Endothelial cell of umbilical vein (primary cell): ENCODE results near the gene JAKMIP1. TPM values are rescaled to one million over a fixed set of nuclear protein-coding genes. Genes with fewer than 3 reads are reported as not detected.

Experiments used
- BruUV-seq: library from RNA; stranded (reverse); fragments of 400-500 nt; replicated peaks from 2 replicates; lab custom pipeline; 2021; lab: Mats Ljungman, UMichigan
- CTCF ChIA-PET: fragments of 300-600, 350-600 bp; sonication (Branson Sonifier 250); formaldehyde crosslinking; loops from one replicate; lab custom pipeline; 2021; ENCODE audit warnings: antibody characterized with exemption, inconsistent platforms; lab: Charles Lee
- POLR2A ChIA-PET: fragments of 300-600, 350-600 bp; sonication (Branson Sonifier 250); formaldehyde crosslinking; loops from one replicate; lab custom pipeline; 2021; ENCODE audit warnings: antibody characterized with exemption, inconsistent platforms; lab: Charles Lee
- DNase-seq: peaks from one replicate; pipeline ENCODE4 v3.0.0-alpha.2; 2011; ENCODE audit warnings: low read depth, low spot score
- FAIRE-seq: peaks from 2 replicates; lab custom pipeline; 2011; peaks lifted over from hg19 to GRCh38; lab: Jason Lieb, UNC
- H2AFZ ChIP-seq: 2 replicates; pipeline ENCODE4 v1.6.0; 2012; ENCODE audit warnings: low read depth, low read length, control low read depth, inconsistent platforms
- H3K27ac ChIP-seq: 2 replicates; pipeline ENCODE4 v1.5.1; 2011; ENCODE audit warnings: low read depth, mild to moderate bottlenecking, control low read depth, low read length, moderate library complexity; ENCODE audit not compliant: insufficient read depth
- H3K27me3 ChIP-seq, 2 experiments: 2 replicates each; pipeline versions ENCODE4 v1.6.0 to v1.6.1; 2011; ENCODE audit warnings: low read length in 2 of 2, mixed read lengths in 1 of 2; ENCODE audit not compliant: control insufficient read depth in 2 of 2, insufficient read depth in 2 of 2
- H3K36me3 ChIP-seq, 2 experiments: 2 replicates in 1 of 2; 3 replicates in 1 of 2; pipeline ENCODE4 v1.5.1; 2011; ENCODE audit warnings: low read length in 2 of 2, mild to moderate bottlenecking in 1 of 2, moderate library complexity in 1 of 2; ENCODE audit not compliant: control insufficient read depth in 2 of 2, insufficient read depth in 2 of 2; ENCODE audit errors: extremely low read depth in 1 of 2
- H3K4me1 ChIP-seq: 3 replicates; pipeline ENCODE4 v1.5.1; 2011; ENCODE audit warnings: mild to moderate bottlenecking, low read length; ENCODE audit not compliant: control insufficient read depth, insufficient read depth; ENCODE audit errors: extremely low read depth
- H3K4me2 ChIP-seq: 2 replicates; pipeline ENCODE4 v1.6.1; 2011; ENCODE audit warnings: low read length, control low read depth, mixed read lengths; ENCODE audit not compliant: insufficient read depth
- H3K4me3 ChIP-seq, 3 experiments: fragments of 200-600 bp in 1 of 3; sonication (generic), shearing (Covaris generic) in 1 of 3; replicated peaks in 1 of 3; 2 replicates each; pipeline ENCODE4 v1.5.1; 2011 to 2016; ENCODE audit warnings: control low read depth in 3 of 3, low read length in 3 of 3, mild to moderate bottlenecking in 2 of 3, inconsistent platforms in 1 of 3, low read depth in 1 of 3, moderate library complexity in 1 of 3; ENCODE audit not compliant: insufficient read depth in 1 of 3
- H3K79me2 ChIP-seq: 2 replicates; pipeline ENCODE4 v1.6.0; 2012; ENCODE audit warnings: low read length, inconsistent platforms; ENCODE audit not compliant: control insufficient read depth, insufficient read depth
- H3K9ac ChIP-seq: replicated peaks from 2 replicates; pipeline ENCODE3; 2011; ENCODE audit warnings: low read length, control low read depth; ENCODE audit not compliant: insufficient read depth; ENCODE audit errors: extremely low read depth
- H3K9me1 ChIP-seq: replicated peaks from 3 replicates; pipeline ENCODE4 v1.6.0; 2011; ENCODE audit warnings: mild to moderate bottlenecking, low read length; ENCODE audit not compliant: control insufficient read depth, insufficient read depth; ENCODE audit errors: extremely low read depth
- H3K9me3 ChIP-seq: replicated peaks from 2 replicates; pipeline ENCODE4 v1.5.1; 2012; ENCODE audit warnings: low read length, inconsistent platforms; ENCODE audit not compliant: control insufficient read depth, insufficient read depth
- H4K20me1 ChIP-seq: replicated peaks from 2 replicates; pipeline ENCODE3; 2011; ENCODE audit warnings: mild to moderate bottlenecking, low read length; ENCODE audit not compliant: control insufficient read depth, insufficient read depth; ENCODE audit errors: extremely low read depth
- CTCF ChIP-seq, 2 donors: IDR thresholded peaks; 1 replicate in 1 of 2; 2 replicates in 1 of 2; pipeline ENCODE4 v1.5.1; 2011; ENCODE audit warnings: low read length in 2 of 2, mild to moderate bottlenecking in 2 of 2, moderate library complexity in 2 of 2, control low read depth in 1 of 2, inconsistent platforms in 1 of 2, low read depth in 1 of 2; ENCODE audit not compliant: insufficient read depth in 1 of 2; ENCODE audit errors: extremely low read depth in 1 of 2
- EZH2 ChIP-seq: IDR thresholded peaks from 2 replicates; pipeline ENCODE4 v1.6.1; 2012; ENCODE audit warnings: borderline replicate concordance, low read depth, mild to moderate bottlenecking, moderate library complexity, low read length, inconsistent platforms; ENCODE audit not compliant: severe bottlenecking
- FOS ChIP-seq: IDR thresholded peaks from 2 replicates; pipeline ENCODE4 v1.6.1; 2011; ENCODE audit warnings: mild to moderate bottlenecking, low read length, moderate library complexity, borderline replicate concordance; ENCODE audit not compliant: insufficient read depth
- GATA2 ChIP-seq: IDR thresholded peaks from 2 replicates; pipeline ENCODE4 v1.7.0; 2011; ENCODE audit warnings: low read depth, mild to moderate bottlenecking, moderate library complexity, mixed read lengths, low read length; ENCODE audit not compliant: insufficient read length, insufficient read depth
- JUN ChIP-seq: IDR thresholded peaks from 2 replicates; pipeline ENCODE4 v1.6.1; 2011; ENCODE audit warnings: borderline replicate concordance, low read depth; ENCODE audit not compliant: insufficient read length, insufficient read depth
- MAX ChIP-seq: IDR thresholded peaks from 2 replicates; pipeline ENCODE4 v1.6.1; 2011; ENCODE audit not compliant: insufficient read depth, insufficient read length
- MYC ChIP-seq: IDR thresholded peaks from one replicate; pipeline ENCODE4 v1.6.1; 2011; ENCODE audit warnings: mild to moderate bottlenecking, low read depth, low read length
- POLR2A ChIP-seq: IDR thresholded peaks from 2 replicates; pipeline ENCODE4 v1.6.1; 2012; ENCODE audit warnings: low read depth, mild to moderate bottlenecking, control low read depth, low read length
- POLR2AphosphoS5 ChIP-seq: IDR thresholded peaks from 2 replicates; pipeline ENCODE4 v1.6.1; 2012; ENCODE audit warnings: low read depth, mild to moderate bottlenecking, control low read depth, low read length, moderate library complexity; ENCODE audit not compliant: insufficient read depth
- dilution Hi-C: fragments of 300-500 bp; cut with MboI; formaldehyde crosslinking; loops from one replicate; pipeline ENCODE4 v1.15.0; 2019; ENCODE audit warnings: low sequenced_read_pairs; ENCODE audit not compliant: extremely low pct_ligation_motif_present
- intact Hi-C: fragments of 100-400 bp; cut with micrococcal nuclease; formaldehyde crosslinking; loops from one replicate; pipeline ENCODE4 v1.10.0; 2022
- polyA plus RNA-seq, 4 experiments: library from polyadenylated mRNA; depleted of rRNA in 3 of 4; stranded (reverse) in 3 of 4; unstranded in 1 of 4; fragments of >200 nt; gene quantifications; 2 replicates each; pipeline versions ENCODE4 v1.2.1 to v1.2.3, GENCODE V29; 2011 to 2012; ENCODE audit warnings: missing spikeins in 1 of 4
- total RNA-seq: library from RNA; stranded (reverse); gene quantifications from 2 replicates; pipeline ENCODE4 v1.2.3, GENCODE V29; 2021

JAKMIP1 gene
- total and polyA plus RNA-seq, 2 donors (not counting 3 experiments of a cell fraction or from before 2014, with no cell fraction given), result not detected

GRCh38 chr4:6063684-6064083 is 136.7 kb downstream of the JAKMIP1 start:
- POLR2A ChIA-PET, result no interaction called here
- no peak for TF ChIP-seq POLR2AphosphoS5
- TF ChIP-seq JUN, result no peak
- no peak for TF ChIP-seq CTCF (IDR thresholded peaks at IDR 0.05; ENCODE audit: extremely low read depth in 1 of 2, insufficient read depth in 1 of 2, low read depth in 1 of 2, low read length in 2 of 2)
- TF ChIP-seq GATA2, result no peak
- no peak for TF ChIP-seq POLR2A
- no peak for TF ChIP-seq MAX
- no peak for TF ChIP-seq EZH2
- TF ChIP-seq FOS, result no peak
- no peak for TF ChIP-seq MYC
- CTCF ChIA-PET, result interaction anchor here (1.2 kb wide), 1 partner anchor 25 kb away, joined by 4 read pairs; no protein-coding TSS in a partner anchor

More at GRCh38 chr4:6063684-6064083, 136.7 kb downstream of the JAKMIP1 start:
- no peak overlapping the region for H3K4me2 ChIP-seq
- no peak overlapping the region for H2AFZ ChIP-seq
- FAIRE-seq (no peak), DNase-seq (no peak)
- no peaks in the 10 kb centered on the region for H3K9me1 ChIP-seq
- no peaks in the 10 kb centered on the region for H3K36me3 ChIP-seq
- dilution Hi-C loops (no loop called here), intact Hi-C loops (no loop called here)
- no peak overlapping the region for H3K27ac ChIP-seq
- H3K4me1 ChIP-seq, result no peaks in the 10 kb centered on the region
- no TSS peak for BruUV-seq
- no peaks in the 10 kb centered on the region for H3K79me2 ChIP-seq
- no peaks in the 10 kb centered on the region for H3K27me3 ChIP-seq
- no peak overlapping the region for H3K9ac ChIP-seq
- no peak overlapping the region for H3K4me3 ChIP-seq
- no peaks in the 10 kb centered on the region for H3K9me3 ChIP-seq
- no peaks in the 10 kb centered on the region for H4K20me1 ChIP-seq
